Measurements from ENCODE around the gene SEC61G. TPM values are rescaled to one million over a fixed set of nuclear protein-coding genes. Genes with fewer than 3 reads are reported as not detected.

Gene SEC61G
- total RNA-seq, 1 donor from 2014 or later, result 489 TPM

DNA sequence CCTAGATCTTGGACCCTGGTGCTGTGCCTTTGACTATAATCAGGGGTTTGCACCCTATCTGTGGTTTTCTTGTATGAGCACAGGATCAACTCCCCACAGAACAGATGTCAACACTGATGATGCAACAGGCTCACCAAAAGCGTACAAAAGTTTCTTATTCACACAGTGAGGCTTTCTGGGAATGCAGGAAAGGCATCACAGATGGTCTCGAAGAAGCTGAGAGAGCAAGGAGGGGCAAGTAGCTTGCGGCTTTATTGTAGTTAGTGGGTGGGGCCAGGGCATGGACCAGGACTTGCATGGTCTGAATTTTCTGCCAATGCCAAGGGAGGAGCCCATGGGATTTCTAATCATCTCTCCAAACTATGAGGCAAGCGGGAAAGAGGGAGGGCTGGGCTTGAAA, 46.2 kb downstream of the SEC61G start:
- H3K27me3 ChIP-seq (ENCODE audit: control insufficient read depth, insufficient read depth, low read length), result no peaks in the 10 kb centered on the region
- TF ChIP-seq, protein P1, sequence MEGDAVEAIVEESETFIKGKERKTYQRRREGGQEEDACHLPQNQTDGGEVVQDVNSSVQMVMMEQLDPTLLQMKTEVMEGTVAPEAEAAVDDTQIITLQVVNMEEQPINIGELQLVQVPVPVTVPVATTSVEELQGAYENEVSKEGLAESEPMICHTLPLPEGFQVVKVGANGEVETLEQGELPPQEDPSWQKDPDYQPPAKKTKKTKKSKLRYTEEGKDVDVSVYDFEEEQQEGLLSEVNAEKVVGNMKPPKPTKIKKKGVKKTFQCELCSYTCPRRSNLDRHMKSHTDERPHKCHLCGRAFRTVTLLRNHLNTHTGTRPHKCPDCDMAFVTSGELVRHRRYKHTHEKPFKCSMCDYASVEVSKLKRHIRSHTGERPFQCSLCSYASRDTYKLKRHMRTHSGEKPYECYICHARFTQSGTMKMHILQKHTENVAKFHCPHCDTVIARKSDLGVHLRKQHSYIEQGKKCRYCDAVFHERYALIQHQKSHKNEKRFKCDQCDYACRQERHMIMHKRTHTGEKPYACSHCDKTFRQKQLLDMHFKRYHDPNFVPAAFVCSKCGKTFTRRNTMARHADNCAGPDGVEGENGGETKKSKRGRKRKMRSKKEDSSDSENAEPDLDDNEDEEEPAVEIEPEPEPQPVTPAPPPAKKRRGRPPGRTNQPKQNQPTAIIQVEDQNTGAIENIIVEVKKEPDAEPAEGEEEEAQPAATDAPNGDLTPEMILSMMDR (IDR thresholded peaks at IDR 0.05; ENCODE audit: insufficient read depth, low read length, severe bottlenecking), result no peak
- DNase-seq (ENCODE audit: low read depth) (no peak), FAIRE-seq (no peak)
- no peak overlapping the region for H3K4me3 ChIP-seq (ENCODE audit: low read depth, low read length)
- H3K36me3 ChIP-seq (ENCODE audit: control insufficient read depth, insufficient read depth, low read length), result no peaks in the 10 kb centered on the region

DNA sequence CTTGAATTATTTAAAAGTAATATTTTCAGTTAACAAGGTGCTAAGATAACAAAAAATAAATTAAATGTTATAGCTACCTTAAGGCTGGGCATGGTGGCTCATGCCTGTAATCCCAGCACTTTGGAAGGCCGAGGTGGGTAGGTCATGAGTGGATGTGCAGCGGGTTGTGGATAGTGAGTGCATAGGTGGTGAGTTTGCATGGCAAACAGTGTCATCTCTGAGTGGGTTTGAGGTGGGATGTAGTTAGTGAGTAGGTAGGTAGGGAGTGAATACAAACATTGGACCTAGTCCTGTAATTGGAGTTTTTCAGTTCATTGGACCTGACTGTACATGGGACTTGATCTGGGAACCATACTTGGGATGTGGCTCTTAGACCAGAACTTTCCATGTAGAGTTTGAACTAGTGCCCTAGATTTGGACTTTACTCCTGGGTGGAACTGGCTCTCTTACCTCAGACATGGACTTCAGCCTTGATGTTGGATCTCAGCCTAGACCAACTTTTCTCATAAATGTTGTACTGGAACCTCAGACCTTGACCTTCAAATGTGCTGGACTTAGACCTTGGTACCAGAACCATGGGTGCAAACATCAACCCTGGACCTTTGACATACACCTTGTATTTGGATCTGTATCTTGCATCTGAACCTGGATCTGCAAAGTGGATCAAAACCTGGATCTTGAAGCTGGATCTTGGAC, 47.0 kb downstream of the SEC61G start:
- Histone ChIP-seq H3K36me3 (ENCODE audit: control insufficient read depth, insufficient read depth, low read length) (no peaks in the 10 kb centered on the region), H3K4me3 (ENCODE audit: low read depth, low read length) (no peak overlapping the region), H3K27me3 (ENCODE audit: control insufficient read depth, insufficient read depth, low read length) (no peaks in the 10 kb centered on the region)
- DNase-seq (ENCODE audit: low read depth) (no peak), FAIRE-seq (no peak)
- TF ChIP-seq, protein P1 (IDR thresholded peaks at IDR 0.05; ENCODE audit: insufficient read depth, low read length, severe bottlenecking), result no peak

DNA sequence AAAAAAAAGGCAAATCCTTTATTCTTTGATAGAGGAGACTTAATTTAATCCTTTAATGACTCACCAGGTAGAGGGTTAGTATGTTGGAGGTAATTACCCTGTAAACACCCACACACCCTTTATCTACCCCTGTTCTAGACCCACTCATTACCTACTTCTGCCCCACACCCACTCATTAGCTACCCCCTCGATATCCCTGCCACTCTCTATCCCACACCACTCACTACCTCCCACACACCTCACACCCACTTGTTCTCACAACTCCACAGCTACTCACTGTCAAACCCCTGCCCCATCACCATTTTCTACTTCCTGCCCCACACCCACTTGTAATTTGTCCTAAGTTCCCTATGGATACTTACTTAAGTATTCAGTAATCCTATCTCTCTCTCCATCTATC, 49.7 kb downstream of the SEC61G start:
- TF ChIP-seq, protein P1 (IDR thresholded peaks at IDR 0.05; ENCODE audit: insufficient read depth, low read length, severe bottlenecking), result no peak
- Histone ChIP-seq H3K4me3 (ENCODE audit: low read depth, low read length) (no peak overlapping the region), H3K27me3 (ENCODE audit: control insufficient read depth, insufficient read depth, low read length) (no peaks in the 10 kb centered on the region), H3K36me3 (ENCODE audit: control insufficient read depth, insufficient read depth, low read length) (no peaks in the 10 kb centered on the region)
- no peak for DNase-seq (ENCODE audit: low read depth)
- FAIRE-seq, result no peak

DNA sequence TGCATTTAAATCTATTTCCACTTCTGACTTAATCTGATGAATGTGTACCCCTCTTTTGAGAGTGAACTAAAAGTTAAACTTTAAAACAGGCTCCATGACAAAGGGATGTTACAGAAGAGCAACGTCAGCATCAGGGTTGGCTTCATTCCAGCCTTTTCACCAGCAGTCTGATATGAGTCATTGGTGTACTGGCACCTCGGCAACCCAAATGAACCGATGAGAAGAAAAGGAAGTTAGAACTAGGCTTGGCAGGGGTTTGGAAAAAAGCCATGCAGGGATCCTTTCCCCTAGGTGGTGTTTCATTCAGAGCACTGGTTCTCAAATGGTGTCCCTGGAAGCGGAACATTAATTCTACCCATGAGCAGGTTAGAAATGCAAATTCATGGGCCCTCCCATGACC, 53.6 kb downstream of the SEC61G start:
- DNase-seq (ENCODE audit: low read depth) (peak; percentile 90), FAIRE-seq (no peak)
- no peak overlapping the region for H3K4me3 ChIP-seq (ENCODE audit: low read depth, low read length)
- H3K36me3 ChIP-seq (ENCODE audit: control insufficient read depth, insufficient read depth, low read length), result no peaks in the 10 kb centered on the region
- peaks cover 2% of the 10 kb centered on the region for H3K27me3 ChIP-seq (ENCODE audit: control insufficient read depth, insufficient read depth, low read length)
- TF ChIP-seq, protein P1 (IDR thresholded peaks at IDR 0.05; ENCODE audit: insufficient read depth, low read length, severe bottlenecking), result no peak

DNA sequence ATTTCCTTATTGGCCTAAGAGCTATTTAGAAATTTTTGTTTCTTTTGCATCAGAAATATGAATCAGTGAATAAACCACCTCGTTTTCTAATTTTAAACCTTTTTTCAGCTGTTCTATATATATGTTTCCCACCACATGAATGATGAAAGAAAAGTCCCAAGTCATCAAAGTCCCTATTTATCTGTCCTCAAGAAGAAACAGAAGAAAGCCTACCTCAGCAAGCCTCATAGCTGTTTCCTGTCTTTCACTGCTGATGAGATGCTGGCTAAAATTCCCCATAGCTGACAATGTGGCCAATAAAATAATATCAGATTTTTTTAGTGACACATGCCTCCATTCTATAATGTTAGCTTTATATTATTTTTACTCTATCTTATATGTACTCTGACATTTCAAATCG, 54.2 kb downstream of the SEC61G start:
- Histone ChIP-seq H3K27me3 (ENCODE audit: control insufficient read depth, insufficient read depth, low read length) (peaks cover 2% of the 10 kb centered on the region), H3K36me3 (ENCODE audit: control insufficient read depth, insufficient read depth, low read length) (no peaks in the 10 kb centered on the region), H3K4me3 (ENCODE audit: low read depth, low read length) (no peak overlapping the region)
- FAIRE-seq (no peak), DNase-seq (ENCODE audit: low read depth) (no peak)
- TF ChIP-seq, protein P1 (IDR thresholded peaks at IDR 0.05; ENCODE audit: insufficient read depth, low read length, severe bottlenecking), result no peak

Other genes starting within 250 kb of the SEC61G start
- gene VSTM2A, start 216.8 kb downstream of the SEC61G start, total RNA-seq, result not detected in 2 replicates